Mesothelial cell of epicardium (in vitro differentiated cells): ENCODE data around the gene KAT2B. TPM values are rescaled to one million over a fixed set of nuclear protein-coding genes. Genes with fewer than 3 reads are reported as not detected.
"Not testable (repeated sequence)": the region's sequence is repeated elsewhere in the genome, so short reads cannot be mapped to it uniquely, and the experiment has no call there.

ENCODE experiments used
- DNase-seq, 2 experiments: peaks; one replicate each; pipeline ENCODE4 v3.0.0; 2021; ENCODE audit warnings: low spot score in 2 of 2; ENCODE audit not compliant: unreplicated experiment in 2 of 2
- H3K27ac Mint-ChIP-seq: 2 replicates; pipeline ENCODE4 v1.8.0; 2021; ENCODE audit warnings: mixed read lengths
- H3K27me3 Mint-ChIP-seq: 2 replicates; pipeline ENCODE4 v1.8.0; 2021; ENCODE audit warnings: low read depth, mixed read lengths
- H3K36me3 Mint-ChIP-seq: 2 replicates; pipeline ENCODE4 v1.8.0; 2021; ENCODE audit warnings: mixed read lengths
- H3K4me1 Mint-ChIP-seq: 2 replicates; pipeline ENCODE4 v1.8.0; 2021; ENCODE audit warnings: mixed read lengths
- H3K4me3 Mint-ChIP-seq: 2 replicates; pipeline ENCODE4 v1.8.0; 2021; ENCODE audit warnings: mild to moderate bottlenecking, moderate library complexity, mixed read lengths
- H3K9me3 Mint-ChIP-seq: 2 replicates; pipeline ENCODE4 v1.8.0; 2021; ENCODE audit warnings: mixed read lengths
- CTCF ChIP-seq: fragments of 200-600 bp; sonication (generic); IDR thresholded peaks from one replicate; pipeline ENCODE4 v1.5.0; 2021; ENCODE audit warnings: antibody characterized with exemption; ENCODE audit not compliant: unreplicated experiment
- total RNA-seq: library from RNA; stranded (reverse); gene quantifications from 3 replicates; pipeline ENCODE4 v1.2.1, GENCODE V29; 2021

Gene KAT2B
- total RNA-seq, 1 donor from 2014 or later, result 6.2 TPM

DNA sequence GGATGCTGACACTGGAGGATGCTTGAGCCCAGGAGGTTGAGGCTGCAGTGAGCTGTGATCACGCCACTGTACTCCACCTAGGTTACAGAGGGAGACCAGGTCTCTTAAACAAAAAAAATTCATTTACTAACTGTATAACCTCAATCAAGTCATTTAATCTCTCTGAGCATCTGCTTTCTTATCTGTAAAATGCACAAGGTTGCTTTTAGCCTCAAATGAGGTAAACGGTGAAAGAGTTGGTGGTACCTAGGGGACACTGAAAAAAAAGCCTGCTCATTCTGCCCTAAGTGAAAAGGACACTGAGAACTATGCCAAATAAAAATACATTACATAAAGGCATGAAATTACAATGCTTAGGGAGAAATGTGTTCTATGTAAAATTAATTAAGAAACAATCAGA is 31.6 kb upstream of the KAT2B start:
- TF ChIP-seq CTCF, result no peak
- DNase-seq, result no peak
- Mint-ChIP-seq H3K27me3 (no peaks in the 10 kb centered on the region), H3K36me3 (no peaks in the 10 kb centered on the region), H3K4me1 (no peaks in the 10 kb centered on the region), H3K4me3 (no peak overlapping the region), H3K9me3 (no peaks in the 10 kb centered on the region), H3K27ac (no peak overlapping the region)

DNA sequence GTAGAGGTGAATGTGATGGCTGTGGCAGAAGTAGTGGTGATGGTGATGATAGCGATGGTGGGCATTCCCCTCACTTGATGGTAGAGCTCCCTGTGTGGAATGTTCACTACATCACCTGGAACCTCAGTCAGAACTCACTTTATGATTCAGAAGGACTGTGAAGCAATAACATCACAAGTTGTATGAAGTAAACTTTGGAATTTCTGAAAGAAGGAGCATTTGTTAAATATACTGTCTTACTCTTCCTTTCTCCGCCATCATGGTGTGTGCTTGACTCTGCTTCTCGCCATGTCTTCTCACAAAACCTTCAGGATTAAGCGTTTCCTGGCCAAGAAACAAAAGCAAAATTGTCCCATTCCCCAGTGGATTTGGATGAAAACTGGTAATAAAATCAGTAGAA is 28.1 kb upstream of the KAT2B start, which contains the start of gene PP2D1:
Gene PP2D1, minus strand, starts transcription at position 101 of the 400 bp plus-strand sequence. CDS start 192 bp downstream, outside the sequence.
- H3K4me3 Mint-ChIP-seq, result no peak within 1 kb of the TSS
- no peaks in the 10 kb centered on the region for H3K27me3 Mint-ChIP-seq
- no peaks in the 10 kb centered on the region for H3K4me1 Mint-ChIP-seq
- no peaks in the 10 kb centered on the region for H3K9me3 Mint-ChIP-seq
- H3K27ac Mint-ChIP-seq, result no peak within 1 kb of the TSS
- DNase-seq, result no peak
- TF ChIP-seq CTCF, result no peak
- H3K36me3 Mint-ChIP-seq, result no peaks in the 10 kb centered on the region

GRCh38 chr3:20013396-20013795 is 26.9 kb upstream of the KAT2B start:
- Mint-ChIP-seq H3K27me3 (no peaks in the 10 kb centered on the region), H3K9me3 (no peaks in the 10 kb centered on the region), H3K36me3 (no peaks in the 10 kb centered on the region), H3K27ac (no peak overlapping the region), H3K4me3 (no peak overlapping the region), H3K4me1 (no peaks in the 10 kb centered on the region)
- no peak for TF ChIP-seq CTCF
- no peak for DNase-seq

DNA sequence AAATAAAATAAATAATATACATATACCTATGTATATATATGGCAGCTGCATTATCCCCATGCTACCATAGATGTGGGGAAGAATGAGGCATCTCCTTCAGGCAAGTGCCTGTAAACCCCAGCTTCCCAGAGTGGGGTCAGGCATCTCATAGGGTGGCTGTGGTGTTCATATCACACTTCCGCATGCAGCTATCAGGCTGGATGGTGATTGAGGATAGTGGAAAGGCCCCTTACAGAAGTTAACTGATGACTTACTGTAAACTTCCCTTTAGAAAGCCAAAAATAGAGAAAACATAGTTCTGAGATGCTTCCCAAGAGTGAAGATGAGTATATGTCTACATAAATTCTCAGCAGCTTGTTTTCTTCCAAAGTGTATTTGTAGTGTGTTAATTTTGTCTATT is 24.7 kb upstream of the KAT2B start:
- DNase-seq, result no peak
- Mint-ChIP-seq H3K27me3 (no peaks in the 10 kb centered on the region), H3K36me3 (no peaks in the 10 kb centered on the region), H3K4me3 (no peak overlapping the region), H3K4me1 (no peaks in the 10 kb centered on the region), H3K27ac (no peak overlapping the region), H3K9me3 (no peaks in the 10 kb centered on the region)
- no peak for TF ChIP-seq CTCF

DNA sequence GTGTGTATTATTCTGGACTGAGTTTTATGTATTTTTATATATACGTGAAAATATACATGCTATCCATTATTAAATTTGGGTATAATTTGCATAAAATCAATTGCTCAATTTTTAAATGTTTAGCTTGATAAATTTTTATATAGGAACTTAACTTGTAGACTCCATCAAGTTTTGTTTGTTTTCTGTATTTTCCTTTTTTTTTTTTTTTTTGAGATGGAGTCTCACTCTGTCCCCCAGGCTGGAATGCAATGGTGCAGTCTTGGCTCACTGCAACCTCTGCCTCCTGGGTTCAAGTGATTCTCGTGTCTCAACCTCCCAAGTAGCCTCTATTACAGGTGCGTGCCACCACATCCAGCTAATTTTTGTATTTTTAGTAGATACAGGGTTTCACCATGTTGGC is 24.2 kb upstream of the KAT2B start:
- H3K9me3 Mint-ChIP-seq, H3K27ac Mint-ChIP-seq, H3K36me3 Mint-ChIP-seq, H3K4me3 Mint-ChIP-seq, H3K4me1 Mint-ChIP-seq, H3K27me3 Mint-ChIP-seq, DNase-seq: not testable (repeated sequence)

DNA sequence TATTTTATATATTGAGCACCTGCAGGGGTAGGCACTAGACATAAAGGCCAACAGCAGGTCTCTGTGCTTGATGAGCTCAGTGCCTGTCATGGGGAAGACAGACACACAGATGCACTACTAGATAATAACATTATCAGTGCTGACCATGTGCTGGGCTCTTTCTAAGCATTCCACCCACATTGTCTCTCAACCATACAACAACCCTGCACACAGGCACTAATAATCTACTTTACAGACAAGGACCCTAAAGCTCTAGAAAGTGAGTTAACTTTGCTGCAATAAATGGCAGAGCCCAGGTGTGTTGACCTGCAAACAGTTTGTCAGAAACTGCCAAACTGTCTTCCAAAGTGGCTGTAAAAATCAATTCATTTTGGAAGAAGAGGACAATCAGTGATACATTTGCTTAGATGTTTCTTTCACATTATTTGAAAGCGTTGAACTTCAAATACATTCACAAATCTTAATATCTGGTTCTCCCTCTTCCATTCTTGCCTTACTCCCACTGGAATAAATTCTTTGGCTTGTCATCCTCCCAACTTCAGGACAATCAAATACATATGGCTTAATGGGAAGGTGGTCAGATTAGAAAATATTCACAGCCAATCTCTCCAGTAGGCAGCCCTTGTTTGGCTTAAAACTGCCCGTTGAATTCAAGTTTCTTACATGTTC is 17.2 kb upstream of the KAT2B start:
- no peak for DNase-seq
- Mint-ChIP-seq H3K36me3 (no peaks in the 10 kb centered on the region), H3K27ac (peak overlapping the region; percentile 83), H3K4me3 (no peak overlapping the region), H3K4me1 (peaks cover 16% of the 10 kb centered on the region), H3K27me3 (no peaks in the 10 kb centered on the region), H3K9me3 (no peaks in the 10 kb centered on the region)
- no peak for TF ChIP-seq CTCF
